Natural killer cell (primary cell): Measurements from ENCODE around the gene ZC3H10. TPM values are rescaled to one million over a fixed set of nuclear protein-coding genes. Genes with fewer than 3 reads are reported as not detected.

Experiments used
- ATAC-seq, 3 donors: fragments of 150-1000 bp in 2 of 3; fragments of 200-7000 bp in 1 of 3; cut with Tn5 transposase; 1 replicate in 1 of 3; 2 replicates in 2 of 3; pipeline ENCODE4 v1.10.0; 2021; ENCODE audit warnings: mild to moderate bottlenecking in 2 of 3, moderate library complexity in 2 of 3
- DNase-seq, 2 donors: peaks; one replicate each; pipeline versions ENCODE4 v3.0.0 to v3.0.0-alpha.2; 2013 to 2021; ENCODE audit warnings: mixed read lengths in 1 of 2
- H3K27ac ChIP-seq: one replicate; pipeline ENCODE4 v1.5.1; 2013; ENCODE audit warnings: mild to moderate bottlenecking, low read length
- H3K27me3 ChIP-seq: one replicate; pipeline ENCODE4 v1.6.1; 2013; ENCODE audit warnings: low read length; ENCODE audit not compliant: control insufficient read depth, insufficient read depth
- H3K36me3 ChIP-seq: one replicate; pipeline ENCODE4 v1.6.1; 2013; ENCODE audit warnings: low read length; ENCODE audit not compliant: control insufficient read depth, insufficient read depth
- H3K4me1 ChIP-seq: one replicate; pipeline ENCODE4 v1.6.1; 2013; ENCODE audit warnings: low read length; ENCODE audit not compliant: control insufficient read depth, insufficient read depth
- H3K4me3 ChIP-seq: one replicate; pipeline ENCODE4 v1.5.1; 2013; ENCODE audit warnings: low read length
- H3K9me3 ChIP-seq: one replicate; pipeline ENCODE4 v1.6.1; 2013; ENCODE audit warnings: low read length; ENCODE audit not compliant: control insufficient read depth, insufficient read depth
- H3K27ac Mint-ChIP-seq, 2 donors: one replicate each; pipeline ENCODE4 v1.8.0; 2022; ENCODE audit warnings: mild to moderate bottlenecking in 2 of 2, mixed read lengths in 2 of 2, moderate library complexity in 1 of 2
- H3K27me3 Mint-ChIP-seq, 2 donors: one replicate each; pipeline ENCODE4 v1.8.0; 2022; ENCODE audit warnings: low read depth in 2 of 2, mixed read lengths in 2 of 2
- H3K36me3 Mint-ChIP-seq: one replicate; pipeline ENCODE4 v1.8.0; 2022; ENCODE audit warnings: mixed read lengths
- H3K4me1 Mint-ChIP-seq, 2 donors: one replicate each; pipeline ENCODE4 v1.8.0; 2022; ENCODE audit warnings: mixed read lengths in 2 of 2
- H3K4me3 Mint-ChIP-seq: one replicate; pipeline ENCODE4 v1.8.0; 2022; ENCODE audit warnings: mild to moderate bottlenecking, moderate library complexity, mixed read lengths
- H3K9me3 Mint-ChIP-seq, 2 donors: one replicate each; pipeline ENCODE4 v1.8.0; 2022; ENCODE audit warnings: mixed read lengths in 2 of 2
- WGBS: methylation state at CpG from one replicate; pipeline ENCODE4 v1.1.7; 2013; ENCODE audit warnings: missing lambda C conversion rate; ENCODE audit not compliant: insufficient coverage; 5-methylcytosine and 5-hydroxymethylcytosine counted together
- intact Hi-C: fragments of 100-400 bp; cut with micrococcal nuclease; formaldehyde crosslinking; loops from one replicate; pipeline ENCODE4 v1.14.2; 2022
- total RNA-seq, 4 donors: library from RNA; stranded (reverse); fragments of 120-200 nt in 1 of 4; gene quantifications; one replicate each; pipeline versions ENCODE4 v1.2.3 to v1.2.4, GENCODE V29; 2013 to 2022
- TF ChIP-seq, protein P1 (sequence below): fragments of 200-600 bp; IDR thresholded peaks from one replicate; pipeline ENCODE4 v1.8.0; 2022; ENCODE audit warnings: antibody characterized with exemption

The ZC3H10 gene
- total RNA-seq, 3 donors from 2014 or later (not counting 1 experiment from before 2014, with no cell fraction given) = 12.0 to 24.3 (median 16.2) TPM

- Mint-ChIP-seq H3K36me3 (no peaks in the 10 kb centered on the region), H3K27ac (peak overlapping the region; percentile 97 to 99), H3K27me3 (no peaks in the 10 kb centered on the region), H3K9me3 (no peaks in the 10 kb centered on the region), H3K4me1 (peaks cover 52 to 56% of the 10 kb centered on the region in 2 donors), H3K4me3 (peak overlapping the region; percentile 100)
- WGBS = 44% methylated on average over 2 of the region's 2 CpGs
- TF ChIP-seq, protein P1, sequence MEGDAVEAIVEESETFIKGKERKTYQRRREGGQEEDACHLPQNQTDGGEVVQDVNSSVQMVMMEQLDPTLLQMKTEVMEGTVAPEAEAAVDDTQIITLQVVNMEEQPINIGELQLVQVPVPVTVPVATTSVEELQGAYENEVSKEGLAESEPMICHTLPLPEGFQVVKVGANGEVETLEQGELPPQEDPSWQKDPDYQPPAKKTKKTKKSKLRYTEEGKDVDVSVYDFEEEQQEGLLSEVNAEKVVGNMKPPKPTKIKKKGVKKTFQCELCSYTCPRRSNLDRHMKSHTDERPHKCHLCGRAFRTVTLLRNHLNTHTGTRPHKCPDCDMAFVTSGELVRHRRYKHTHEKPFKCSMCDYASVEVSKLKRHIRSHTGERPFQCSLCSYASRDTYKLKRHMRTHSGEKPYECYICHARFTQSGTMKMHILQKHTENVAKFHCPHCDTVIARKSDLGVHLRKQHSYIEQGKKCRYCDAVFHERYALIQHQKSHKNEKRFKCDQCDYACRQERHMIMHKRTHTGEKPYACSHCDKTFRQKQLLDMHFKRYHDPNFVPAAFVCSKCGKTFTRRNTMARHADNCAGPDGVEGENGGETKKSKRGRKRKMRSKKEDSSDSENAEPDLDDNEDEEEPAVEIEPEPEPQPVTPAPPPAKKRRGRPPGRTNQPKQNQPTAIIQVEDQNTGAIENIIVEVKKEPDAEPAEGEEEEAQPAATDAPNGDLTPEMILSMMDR = no peak
- H3K27me3 ChIP-seq = no peaks in the 10 kb centered on the region
- no peaks in the 10 kb centered on the region for H3K9me3 ChIP-seq
- H3K36me3 ChIP-seq = peaks cover 36% of the 10 kb centered on the region
- DNase-seq (no peak), ATAC-seq (no peak)
- intact Hi-C loops = no loop called here
- H3K4me3 ChIP-seq = peak overlapping the region; percentile 81
- peaks cover 37% of the 10 kb centered on the region for H3K4me1 ChIP-seq
- H3K27ac ChIP-seq = no peak overlapping the region
Observed at GRCh38 chr12:56105609-56105902, 12.5 kb upstream of the ZC3H10 start.

DNA sequence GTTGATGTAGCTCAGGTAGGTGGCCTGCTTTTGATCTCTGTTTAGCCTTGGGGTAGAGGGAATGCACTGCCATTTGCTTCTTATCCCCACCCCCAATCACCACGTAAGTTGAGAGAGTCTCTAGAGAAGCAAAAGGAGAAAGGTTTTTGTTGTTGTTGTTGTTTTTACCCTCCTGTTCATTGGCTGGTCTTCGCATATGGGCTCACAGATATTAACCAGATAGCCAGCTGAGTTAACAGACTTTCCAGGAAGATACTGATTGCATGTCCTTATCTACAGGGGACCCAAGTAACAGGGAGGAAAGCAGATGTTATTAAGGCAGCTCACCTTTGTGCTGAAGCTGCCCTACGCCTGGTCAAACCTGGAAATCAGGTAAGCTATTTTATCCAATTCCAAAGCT is 10.8 kb upstream of the ZC3H10 start:
- H3K4me3 ChIP-seq = no peak overlapping the region
- H3K27ac ChIP-seq = no peak overlapping the region
- TF ChIP-seq, protein P1 = no peak
- Mint-ChIP-seq H3K4me1 (peaks cover 46 to 49% of the 10 kb centered on the region in 2 donors), H3K4me3 (no peak overlapping the region), H3K36me3 (no peaks in the 10 kb centered on the region), H3K27me3 (no peaks in the 10 kb centered on the region), H3K27ac (peak overlapping the region in 1 of 2 donors; percentile 16), H3K9me3 (no peaks in the 10 kb centered on the region)
- H3K9me3 ChIP-seq = no peaks in the 10 kb centered on the region
- peaks cover 53% of the 10 kb centered on the region for H3K36me3 ChIP-seq
- intact Hi-C loops = no loop called here
- peaks cover 30% of the 10 kb centered on the region for H3K4me1 ChIP-seq
- DNase-seq (no peak), ATAC-seq (no peak)
- H3K27me3 ChIP-seq = no peaks in the 10 kb centered on the region
- 92% methylated on average over 2 of the region's 3 CpGs for WGBS

GRCh38 chr12:56110571-56110970 is 7.5 kb upstream of the ZC3H10 start:
- H3K4me3 Mint-ChIP-seq = no peak overlapping the region
- intact Hi-C loops = no loop called here
- H3K4me1 Mint-ChIP-seq = peaks cover 13 to 18% of the 10 kb centered on the region in 2 donors
- H3K27ac Mint-ChIP-seq = no peak overlapping the region
- Histone ChIP-seq H3K4me1 (peaks cover 6% of the 10 kb centered on the region), H3K4me3 (no peak overlapping the region), H3K9me3 (no peaks in the 10 kb centered on the region), H3K27ac (no peak overlapping the region), H3K36me3 (peaks cover 59% of the 10 kb centered on the region), H3K27me3 (no peaks in the 10 kb centered on the region)
- no peaks in the 10 kb centered on the region for H3K9me3 Mint-ChIP-seq
- no peak for ATAC-seq
- H3K36me3 Mint-ChIP-seq = peaks cover 11% of the 10 kb centered on the region
- no peaks in the 10 kb centered on the region for H3K27me3 Mint-ChIP-seq
- DNase-seq = no peak
- WGBS = 95% methylated on average over 4 of the region's 5 CpGs
- TF ChIP-seq, protein P1 = no peak

GRCh38 chr12:56114084-56114483 is 4.0 kb upstream of the ZC3H10 start:
- H3K27me3 Mint-ChIP-seq = no peaks in the 10 kb centered on the region
- intact Hi-C loops = no loop called here
- TF ChIP-seq, protein P1 = no peak
- DNase-seq (no peak), ATAC-seq (no peak)
- peaks cover 35% of the 10 kb centered on the region for H3K36me3 ChIP-seq
- peak overlapping the region; percentile 51 for H3K4me3 Mint-ChIP-seq
- no peak overlapping the region for H3K27ac ChIP-seq
- H3K36me3 Mint-ChIP-seq = peaks cover 11% of the 10 kb centered on the region
- peaks cover 23% of the 10 kb centered on the region for H3K4me1 ChIP-seq
- H3K27ac Mint-ChIP-seq = peak overlapping the region; percentile 67 to 95
- H3K9me3 Mint-ChIP-seq = no peaks in the 10 kb centered on the region
- WGBS = 100% methylated on average over 1 of the region's 1 CpG
- H3K27me3 ChIP-seq = no peaks in the 10 kb centered on the region
- no peak overlapping the region for H3K4me3 ChIP-seq
- no peaks in the 10 kb centered on the region for H3K9me3 ChIP-seq
- H3K4me1 Mint-ChIP-seq = peaks cover 25 to 26% of the 10 kb centered on the region in 2 donors
